Muscle layer of colon (tissue), 2 donors: ENCODE results near the gene SFT2D1.

Experiments used
- H3K27ac ChIP-seq: one replicate; pipeline ENCODE4 v1.7.0; 2013; ENCODE audit warnings: low read depth, mild to moderate bottlenecking, low read length, moderate library complexity
- H3K27me3 ChIP-seq, 2 donors: one replicate each; pipeline ENCODE4 v1.7.0; 2013; ENCODE audit warnings: low read length in 2 of 2, mild to moderate bottlenecking in 2 of 2; ENCODE audit not compliant: insufficient read depth in 2 of 2, control insufficient read depth in 1 of 2
- H3K36me3 ChIP-seq: one replicate; pipeline ENCODE4 v1.7.0; 2013; ENCODE audit warnings: mild to moderate bottlenecking, low read length; ENCODE audit not compliant: insufficient read depth
- H3K4me1 ChIP-seq: one replicate; pipeline ENCODE4 v1.7.0; 2013; ENCODE audit warnings: mild to moderate bottlenecking, low read length; ENCODE audit not compliant: insufficient read depth
- H3K4me3 ChIP-seq, 2 donors: one replicate each; pipeline ENCODE4 v1.7.0; 2013; ENCODE audit warnings: low read length in 2 of 2, low read depth in 1 of 2, mild to moderate bottlenecking in 1 of 2, moderate library complexity in 1 of 2
- H3K9ac ChIP-seq: one replicate; pipeline ENCODE4 v1.7.0; 2013; ENCODE audit warnings: low read length
- H3K9me3 ChIP-seq: one replicate; pipeline ENCODE4 v1.7.0; 2013; ENCODE audit warnings: mild to moderate bottlenecking, low read length
- donor health status: abdominal sarcoma.
- donor health status: Adenocarcinoma of cecum.

Gene SFT2D1

GRCh38 chr6:166281104-166281503, 61.2 kb downstream of the SFT2D1 start:
- Histone ChIP-seq H3K9ac (no peak overlapping the region), H3K36me3 (no peaks in the 10 kb centered on the region), H3K27ac (no peak overlapping the region), H3K9me3 (no peaks in the 10 kb centered on the region), H3K27me3 (no peaks in the 10 kb centered on the region), H3K4me1 (peaks cover 13% of the 10 kb centered on the region), H3K4me3 (no peak overlapping the region)

- no peak overlapping the region for H3K4me3 ChIP-seq
- peaks cover 0 to 5% of the 10 kb centered on the region in 2 donors for H3K27me3 ChIP-seq
- peaks cover 16% of the 10 kb centered on the region for H3K4me1 ChIP-seq
- H3K9me3 ChIP-seq = no peaks in the 10 kb centered on the region
- H3K36me3 ChIP-seq = no peaks in the 10 kb centered on the region
- H3K27ac ChIP-seq = no peak overlapping the region
- H3K9ac ChIP-seq = no peak overlapping the region
These were observed 63.0 kb downstream of the SFT2D1 start for GRCh38 chr6:166279393-166279679.

GRCh38 chr6:166278579-166279392, 63.6 kb downstream of the SFT2D1 start:
- no peak overlapping the region for H3K27ac ChIP-seq

GRCh38 chr6:166277892-166278578, 64.3 kb downstream of the SFT2D1 start:
- Histone ChIP-seq H3K27me3 (peaks cover 0 to 5% of the 10 kb centered on the region in 2 donors), H3K9ac (no peak overlapping the region), H3K27ac (no peak overlapping the region)

More at GRCh38 chr6:166278579-166279392, 63.6 kb downstream of the SFT2D1 start:
- Histone ChIP-seq H3K9me3 (no peaks in the 10 kb centered on the region), H3K4me1 (peaks cover 16% of the 10 kb centered on the region), H3K27me3 (peaks cover 0 to 5% of the 10 kb centered on the region in 2 donors), H3K9ac (no peak overlapping the region), H3K4me3 (no peak overlapping the region), H3K36me3 (no peaks in the 10 kb centered on the region)

GRCh38 chr6:166277018-166277417, 65.3 kb downstream of the SFT2D1 start:
- no peak overlapping the region for H3K27ac ChIP-seq
- peaks cover 16% of the 10 kb centered on the region for H3K4me1 ChIP-seq
- H3K4me3 ChIP-seq = peak overlapping the region in 1 of 2 donors; percentile 12
- no peaks in the 10 kb centered on the region for H3K36me3 ChIP-seq
- H3K9me3 ChIP-seq = no peaks in the 10 kb centered on the region
- no peak overlapping the region for H3K9ac ChIP-seq
- peaks cover 0 to 5% of the 10 kb centered on the region in 2 donors for H3K27me3 ChIP-seq

More at GRCh38 chr6:166277892-166278578, 64.3 kb downstream of the SFT2D1 start:
- H3K4me3 ChIP-seq = no peak overlapping the region
- H3K4me1 ChIP-seq = peaks cover 16% of the 10 kb centered on the region
- H3K36me3 ChIP-seq = no peaks in the 10 kb centered on the region
- H3K9me3 ChIP-seq = no peaks in the 10 kb centered on the region

GRCh38 chr6:166275714-166276166, 66.6 kb downstream of the SFT2D1 start:
- Histone ChIP-seq H3K9me3 (no peaks in the 10 kb centered on the region), H3K4me3 (no peak overlapping the region), H3K4me1 (peaks cover 16% of the 10 kb centered on the region), H3K9ac (no peak overlapping the region), H3K36me3 (no peaks in the 10 kb centered on the region), H3K27me3 (peaks cover 0 to 12% of the 10 kb centered on the region in 2 donors), H3K27ac (no peak overlapping the region)

- Histone ChIP-seq H3K4me3 (no peak overlapping the region), H3K27me3 (peaks cover 0 to 16% of the 10 kb centered on the region in 2 donors), H3K4me1 (peaks cover 16% of the 10 kb centered on the region), H3K36me3 (no peaks in the 10 kb centered on the region), H3K9me3 (no peaks in the 10 kb centered on the region), H3K27ac (no peak overlapping the region), H3K9ac (no peak overlapping the region)
These were observed 67.5 kb downstream of the SFT2D1 start for GRCh38 chr6:166274739-166275370.

GRCh38 chr6:166274163-166274562, 68.2 kb downstream of the SFT2D1 start:
- Histone ChIP-seq H3K27me3 (peaks cover 0 to 19% of the 10 kb centered on the region in 2 donors), H3K36me3 (no peaks in the 10 kb centered on the region), H3K4me3 (no peak overlapping the region), H3K27ac (no peak overlapping the region), H3K9me3 (no peaks in the 10 kb centered on the region), H3K9ac (no peak overlapping the region), H3K4me1 (peaks cover 16% of the 10 kb centered on the region)

- peaks cover 3% of the 10 kb centered on the region for H3K4me1 ChIP-seq
- H3K4me3 ChIP-seq = no peak overlapping the region
- no peaks in the 10 kb centered on the region for H3K9me3 ChIP-seq
- H3K9ac ChIP-seq = no peak overlapping the region
- no peaks in the 10 kb centered on the region for H3K36me3 ChIP-seq
- peaks cover 0 to 19% of the 10 kb centered on the region in 2 donors for H3K27me3 ChIP-seq
- H3K27ac ChIP-seq = no peak overlapping the region
These were observed 71.0 kb downstream of the SFT2D1 start for GRCh38 chr6:166271376-166271765.

- no peak overlapping the region for H3K27ac ChIP-seq
- no peaks in the 10 kb centered on the region for H3K36me3 ChIP-seq
- no peaks in the 10 kb centered on the region for H3K9me3 ChIP-seq
- H3K4me1 ChIP-seq = no peaks in the 10 kb centered on the region
- H3K4me3 ChIP-seq = no peak overlapping the region
- H3K9ac ChIP-seq = no peak overlapping the region
- H3K27me3 ChIP-seq = peaks cover 0 to 19% of the 10 kb centered on the region in 2 donors
These were observed 71.5 kb downstream of the SFT2D1 start for GRCh38 chr6:166270706-166271375.
